SK-N-SH treated with all-trans-retinoic acid at 6 μM for 48 hours (cell line): Measurements from ENCODE around the gene BTBD17.

Experiments used
- ATAC-seq: fragments of 200-7000 bp; cut with Tn5 transposase; 3 replicates; pipeline ENCODE4 v1.9.1; 2020; ENCODE audit warnings: mild to moderate bottlenecking, moderate library complexity
- BACH2 ChIP-seq: fragments of 250-450 bp; sonication (Bioruptor Pico); IDR thresholded peaks from 2 replicates; pipeline ENCODE4 v1.9.0; 2021; ENCODE audit warnings: mild to moderate bottlenecking, borderline replicate concordance
- CREB5 ChIP-seq: fragments of 250-450 bp; sonication (Bioruptor Pico); IDR thresholded peaks from 2 replicates; pipeline ENCODE4 v1.5.1; 2020; ENCODE audit warnings: low read depth, mild to moderate bottlenecking, moderate library complexity
- CSDC2 ChIP-seq: fragments of 250-450 bp; sonication (Bioruptor Pico); IDR thresholded peaks from 2 replicates; pipeline ENCODE4 v1.5.0; 2020; ENCODE audit warnings: mild to moderate bottlenecking, moderate library complexity
- GLIS3 ChIP-seq: fragments of 250-450 bp; sonication (Bioruptor Pico); IDR thresholded peaks from 2 replicates; pipeline ENCODE4 v1.5.0; 2020; ENCODE audit warnings: mild to moderate bottlenecking, moderate library complexity
- ISL1 ChIP-seq: fragments of 250-450 bp; sonication (Bioruptor Pico); IDR thresholded peaks from 2 replicates; pipeline ENCODE4 v2.1.2; 2022; ENCODE audit warnings: mild to moderate bottlenecking, moderate library complexity
- OSR1 ChIP-seq: fragments of 250-450 bp; sonication (Bioruptor Pico); IDR thresholded peaks from 2 replicates; pipeline ENCODE4 v1.8.0; 2022; ENCODE audit warnings: moderate library complexity, mild to moderate bottlenecking, inconsistent platforms
- PPARA ChIP-seq: fragments of 250-450 bp; sonication (Bioruptor Pico); IDR thresholded peaks from 2 replicates; pipeline ENCODE4 v1.5.0; 2020; ENCODE audit warnings: mild to moderate bottlenecking, borderline replicate concordance
- TCF4 ChIP-seq: fragments of 250-450 bp; sonication (Bioruptor Pico); IDR thresholded peaks from 2 replicates; pipeline ENCODE4 v1.8.0; 2021; ENCODE audit warnings: mild to moderate bottlenecking, moderate library complexity, borderline replicate concordance
- TOX ChIP-seq: fragments of 250-450 bp; sonication (Bioruptor Pico); IDR thresholded peaks from 2 replicates; pipeline ENCODE4 v1.8.0; 2021; ENCODE audit warnings: mild to moderate bottlenecking, moderate library complexity, borderline replicate concordance
- TSHZ2 ChIP-seq: fragments of 250-450 bp; sonication (Bioruptor Pico); IDR thresholded peaks from 2 replicates; pipeline ENCODE4 v1.5.0; 2020; ENCODE audit warnings: mild to moderate bottlenecking, moderate library complexity
- ZC3H10 ChIP-seq: fragments of 250-450 bp; sonication (Bioruptor Pico); IDR thresholded peaks from 2 replicates; pipeline ENCODE4 v1.5.1; 2021; ENCODE audit warnings: mild to moderate bottlenecking, moderate library complexity
- ZFP3 ChIP-seq: fragments of 250-450 bp; sonication (Bioruptor Pico); IDR thresholded peaks from 2 replicates; pipeline ENCODE4 v1.5.0; 2020; ENCODE audit warnings: mild to moderate bottlenecking, moderate library complexity
- ZNF565 ChIP-seq: fragments of 450-650 bp; formaldehyde crosslinking; conservative IDR thresholded peaks from 2 replicates; pipeline ENCODE4 v1.5.0; 2020; ENCODE audit warnings: low read depth, mild to moderate bottlenecking, moderate library complexity
- ZNF70 ChIP-seq: fragments of 450-650 bp; formaldehyde crosslinking; IDR thresholded peaks from 2 replicates; pipeline ENCODE4 v1.5.0; 2020; ENCODE audit warnings: mild to moderate bottlenecking, moderate library complexity
- ZNF8 ChIP-seq: fragments of 450-650 bp; formaldehyde crosslinking; IDR thresholded peaks from 2 replicates; pipeline ENCODE4 v1.5.0; 2020; ENCODE audit warnings: mild to moderate bottlenecking, moderate library complexity
- TF ChIP-seq, protein P1 (sequence below): fragments of 250-450 bp; sonication (Bioruptor Pico); IDR thresholded peaks from 2 replicates; pipeline ENCODE4 v1.8.0; 2021; ENCODE audit warnings: low read depth, mild to moderate bottlenecking, moderate library complexity, borderline replicate concordance
- TF ChIP-seq, protein P2 (sequence below): fragments of 250-450 bp; sonication (Bioruptor Pico); IDR thresholded peaks from 2 replicates; pipeline ENCODE4 v1.8.0; 2020; ENCODE audit warnings: mild to moderate bottlenecking, moderate library complexity, borderline replicate concordance

The BTBD17 gene

DNA sequence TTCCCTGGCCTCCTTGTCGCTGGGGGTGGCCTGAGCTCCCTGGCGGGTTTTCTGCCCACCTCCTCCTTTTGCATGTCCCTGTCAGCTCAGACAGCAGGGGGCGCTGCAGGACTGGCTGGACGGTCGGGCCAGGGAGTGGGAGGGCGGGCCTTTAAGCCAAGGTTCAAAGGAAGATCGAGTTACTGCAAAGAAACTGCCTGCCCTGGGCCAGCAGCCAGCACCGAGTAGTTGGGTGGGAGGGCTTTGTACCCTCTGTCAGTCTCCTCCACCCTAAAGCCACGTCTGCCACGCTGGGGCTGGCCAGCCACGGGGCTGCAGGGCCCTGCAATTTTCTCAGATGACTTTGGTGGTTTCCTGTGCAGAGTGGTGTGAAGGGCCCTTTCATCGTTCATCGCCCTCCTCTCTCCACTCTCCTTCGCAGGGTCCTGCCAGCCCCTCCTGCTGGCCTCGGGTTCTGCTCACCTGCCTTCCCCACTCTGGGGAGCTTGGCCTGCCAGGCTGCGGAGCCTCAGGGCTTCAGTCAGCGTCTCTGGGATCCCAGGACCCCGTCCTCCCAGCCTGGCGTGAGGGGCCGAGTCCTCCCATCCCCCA, 17.9 kb upstream of the BTBD17 start:
- peak; percentile 68 for ATAC-seq
- TF ChIP-seq, protein P1, sequence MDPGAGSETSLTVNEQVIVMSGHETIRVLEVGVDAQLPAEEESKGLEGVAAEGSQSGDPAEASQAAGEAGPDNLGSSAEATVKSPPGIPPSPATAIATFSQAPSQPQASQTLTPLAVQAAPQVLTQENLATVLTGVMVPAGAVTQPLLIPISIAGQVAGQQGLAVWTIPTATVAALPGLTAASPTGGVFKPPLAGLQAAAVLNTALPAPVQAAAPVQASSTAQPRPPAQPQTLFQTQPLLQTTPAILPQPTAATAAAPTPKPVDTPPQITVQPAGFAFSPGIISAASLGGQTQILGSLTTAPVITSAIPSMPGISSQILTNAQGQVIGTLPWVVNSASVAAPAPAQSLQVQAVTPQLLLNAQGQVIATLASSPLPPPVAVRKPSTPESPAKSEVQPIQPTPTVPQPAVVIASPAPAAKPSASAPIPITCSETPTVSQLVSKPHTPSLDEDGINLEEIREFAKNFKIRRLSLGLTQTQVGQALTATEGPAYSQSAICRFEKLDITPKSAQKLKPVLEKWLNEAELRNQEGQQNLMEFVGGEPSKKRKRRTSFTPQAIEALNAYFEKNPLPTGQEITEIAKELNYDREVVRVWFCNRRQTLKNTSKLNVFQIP (CRISPR knock-in tag): no peak
- TF ChIP-seq BACH2 (CRISPR knock-in tag) (no peak), ZNF8 (CRISPR knock-in tag) (no peak), GLIS3 (CRISPR knock-in tag) (no peak), TSHZ2 (CRISPR knock-in tag) (no peak), OSR1 (no peak)

DNA sequence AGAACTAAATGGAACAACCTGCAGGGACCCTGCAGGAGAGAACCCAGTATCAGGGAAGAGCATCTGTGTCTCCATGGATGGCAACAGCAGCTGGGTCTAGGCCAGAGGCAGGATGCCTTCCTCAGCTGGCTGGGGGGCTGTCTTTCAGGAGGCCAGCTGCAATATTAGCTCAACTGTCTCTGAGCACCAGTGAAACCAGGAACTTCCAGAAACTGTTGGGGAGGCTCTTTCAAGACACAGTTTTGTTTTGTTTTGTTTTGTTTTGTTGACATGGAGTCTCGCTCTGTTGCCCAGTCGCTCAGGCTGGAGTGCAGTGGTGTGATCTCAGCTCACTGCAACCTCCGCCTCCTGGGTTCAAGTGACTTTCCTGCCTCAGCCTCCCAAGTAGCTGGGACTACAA, 13.2 kb upstream of the BTBD17 start:
- TF ChIP-seq ZNF70 (CRISPR knock-in tag) (no peak), TCF4 (CRISPR knock-in tag) (no peak), ISL1 (CRISPR knock-in tag) (no peak), TSHZ2 (CRISPR knock-in tag) (no peak), ZNF565 (CRISPR knock-in tag) (no peak), ZC3H10 (CRISPR knock-in tag) (no peak), CREB5 (CRISPR knock-in tag) (no peak), CSDC2 (CRISPR knock-in tag) (no peak), PPARA (CRISPR knock-in tag) (no peak), ZFP3 (CRISPR knock-in tag) (no peak), TOX (CRISPR knock-in tag) (no peak)
- TF ChIP-seq, protein P2, sequence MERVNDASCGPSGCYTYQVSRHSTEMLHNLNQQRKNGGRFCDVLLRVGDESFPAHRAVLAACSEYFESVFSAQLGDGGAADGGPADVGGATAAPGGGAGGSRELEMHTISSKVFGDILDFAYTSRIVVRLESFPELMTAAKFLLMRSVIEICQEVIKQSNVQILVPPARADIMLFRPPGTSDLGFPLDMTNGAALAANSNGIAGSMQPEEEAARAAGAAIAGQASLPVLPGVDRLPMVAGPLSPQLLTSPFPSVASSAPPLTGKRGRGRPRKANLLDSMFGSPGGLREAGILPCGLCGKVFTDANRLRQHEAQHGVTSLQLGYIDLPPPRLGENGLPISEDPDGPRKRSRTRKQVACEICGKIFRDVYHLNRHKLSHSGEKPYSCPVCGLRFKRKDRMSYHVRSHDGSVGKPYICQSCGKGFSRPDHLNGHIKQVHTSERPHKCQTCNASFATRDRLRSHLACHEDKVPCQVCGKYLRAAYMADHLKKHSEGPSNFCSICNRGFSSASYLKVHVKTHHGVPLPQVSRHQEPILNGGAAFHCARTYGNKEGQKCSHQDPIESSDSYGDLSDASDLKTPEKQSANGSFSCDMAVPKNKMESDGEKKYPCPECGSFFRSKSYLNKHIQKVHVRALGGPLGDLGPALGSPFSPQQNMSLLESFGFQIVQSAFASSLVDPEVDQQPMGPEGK (CRISPR knock-in tag): no peak
- ATAC-seq: no peak

DNA sequence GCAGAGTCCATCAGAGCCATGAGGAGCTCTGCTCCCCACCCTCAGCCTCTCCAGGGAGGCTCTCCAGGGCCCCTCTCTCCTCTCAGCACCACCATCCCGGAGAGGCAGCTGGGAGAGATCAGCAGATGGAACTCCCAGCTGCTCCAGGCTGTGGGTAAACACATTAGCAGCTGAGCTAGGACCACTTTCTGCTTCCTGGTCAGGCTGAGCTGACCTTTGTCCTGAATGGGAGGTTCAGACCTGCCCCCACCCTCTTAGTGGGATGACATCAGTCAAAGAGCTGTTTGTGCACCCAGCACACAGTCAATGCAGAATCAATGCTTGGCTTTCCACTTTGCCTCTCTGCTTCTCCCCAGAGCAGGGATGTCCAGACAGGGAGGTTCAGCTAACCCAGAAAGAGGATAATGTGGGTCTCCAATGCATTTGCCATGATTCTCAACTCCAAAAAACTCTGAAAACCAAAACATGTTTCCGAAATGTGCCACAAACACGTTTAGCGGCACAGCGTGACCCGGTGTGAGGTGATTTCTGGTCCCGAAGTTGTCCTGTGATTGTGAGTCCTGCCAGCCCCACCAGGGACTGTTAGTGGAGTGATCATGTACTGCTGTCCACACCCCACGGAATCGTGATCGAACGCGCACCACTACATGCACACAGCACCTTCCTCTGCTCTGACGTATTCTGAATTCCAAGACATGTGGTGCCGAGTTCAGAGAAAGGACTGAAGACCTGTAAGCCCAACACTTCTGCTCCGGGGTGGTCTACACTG, 12.4 kb upstream of the BTBD17 start:
- no peak for ATAC-seq
- TF ChIP-seq BACH2 (CRISPR knock-in tag) (no peak), TOX (CRISPR knock-in tag) (no peak), OSR1 (no peak)
